NCI-H146 (cell line): ENCODE data around the gene TADA2A.
A peak's percentile ranks its signal among the peaks of the same experiment; 100 is the strongest.

Experiments
- DNase-seq: peaks from one replicate; lab custom pipeline; 2025; lab: John Stamatoyannopoulos, UW

TADA2A gene

GRCh38 chr17:37406635-37407461 is at the start of gene TADA2A, which contains the start of gene ACACA:
Gene TADA2A (plus strand): TSS chr17:37406886. CDS start chr17:37411366, 4,480 bp downstream.
Gene ACACA (minus strand): TSS chr17:37406836. CDS start chr17:37406299, 537 bp downstream.
- DNase-seq = peak; percentile 88

GRCh38 chr17:37358098-37358829 is 48.4 kb upstream of the TADA2A start:
- DNase-seq = peak; percentile 85

GRCh38 chr17:37358830-37359681 is 47.6 kb upstream of the TADA2A start:
- DNase-seq = peak; percentile 97

- DNase-seq = peak; percentile 42
These were observed 47.0 kb upstream of the TADA2A start for GRCh38 chr17:37359682-37360188.

GRCh38 chr17:37360632-37361031 is 46.1 kb upstream of the TADA2A start:
- DNase-seq = no peak

- no peak for DNase-seq
These were observed 45.1 kb upstream of the TADA2A start for GRCh38 chr17:37361543-37361942.

GRCh38 chr17:37365589-37365988 is 41.1 kb upstream of the TADA2A start:
- DNase-seq = no peak

- no peak for DNase-seq
These were observed 38.1 kb upstream of the TADA2A start for GRCh38 chr17:37368577-37368976.

- DNase-seq = peak; percentile 78
These were observed 33.0 kb upstream of the TADA2A start for GRCh38 chr17:37373530-37374159.

- no peak for DNase-seq
These were observed 31.0 kb upstream of the TADA2A start, which contains the start of gene C17orf78 for GRCh38 chr17:37375706-37376105. Gene C17orf78 (plus strand): TSS chr17:37375985. CDS start chr17:37376093, 108 bp downstream.

GRCh38 chr17:37382056-37382455 is 24.6 kb upstream of the TADA2A start:
- no peak for DNase-seq

- no peak for DNase-seq
These were observed 22.0 kb upstream of the TADA2A start for GRCh38 chr17:37384560-37385149.

GRCh38 chr17:37385474-37385990 is 21.2 kb upstream of the TADA2A start:
- DNase-seq = no peak

GRCh38 chr17:37386462-37386861 is 20.2 kb upstream of the TADA2A start:
- no peak for DNase-seq

- no peak for DNase-seq
These were observed 18.4 kb upstream of the TADA2A start for GRCh38 chr17:37388266-37388665.

- no peak for DNase-seq
These were observed 17.5 kb upstream of the TADA2A start for GRCh38 chr17:37389160-37389559.

- DNase-seq = no peak
These were observed 15.5 kb upstream of the TADA2A start for GRCh38 chr17:37391146-37391545.

GRCh38 chr17:37392024-37392590 is 14.6 kb upstream of the TADA2A start:
- no peak for DNase-seq

GRCh38 chr17:37393352-37393751 is 13.3 kb upstream of the TADA2A start:
- no peak for DNase-seq

- no peak for DNase-seq
These were observed 7.4 kb upstream of the TADA2A start for GRCh38 chr17:37399265-37399803.
